Mesodermal cell (in vitro differentiated cells): ENCODE measurements around the gene YES1.

Experiments used
- H3K27ac ChIP-seq: 2 replicates; pipeline ENCODE4 v1.7.0; 2013; ENCODE audit warnings: mild to moderate bottlenecking, low read depth, low read length, moderate library complexity; ENCODE audit not compliant: severe bottlenecking
- H3K36me3 ChIP-seq: 2 replicates; pipeline ENCODE4 v1.7.1; 2013; ENCODE audit warnings: mild to moderate bottlenecking, low read length, moderate library complexity; ENCODE audit not compliant: control insufficient read depth, insufficient read depth
- H3K4me1 ChIP-seq: one replicate; pipeline ENCODE4 v1.7.1; 2013; ENCODE audit warnings: mild to moderate bottlenecking, low read length; ENCODE audit not compliant: insufficient read depth, control insufficient read depth, poor library complexity, severe bottlenecking
- H3K4me3 ChIP-seq: 2 replicates; pipeline ENCODE4 v1.7.0; 2013; ENCODE audit warnings: low read length, control low read depth, mild to moderate bottlenecking; ENCODE audit not compliant: insufficient read depth, poor library complexity, severe bottlenecking; ENCODE audit errors: extremely low read depth
- H3K9me3 ChIP-seq: 2 replicates; pipeline ENCODE4 v1.7.1; 2013; ENCODE audit warnings: mild to moderate bottlenecking, low read length, moderate library complexity; ENCODE audit not compliant: control insufficient read depth
- WGBS, 2 experiments: methylation state at CpG; one replicate each; pipeline ENCODE4 v1.1.5; 2013; ENCODE audit warnings: missing lambda C conversion rate in 2 of 2; ENCODE audit not compliant: insufficient coverage in 2 of 2; 5-methylcytosine and 5-hydroxymethylcytosine counted together

The YES1 gene

DNA sequence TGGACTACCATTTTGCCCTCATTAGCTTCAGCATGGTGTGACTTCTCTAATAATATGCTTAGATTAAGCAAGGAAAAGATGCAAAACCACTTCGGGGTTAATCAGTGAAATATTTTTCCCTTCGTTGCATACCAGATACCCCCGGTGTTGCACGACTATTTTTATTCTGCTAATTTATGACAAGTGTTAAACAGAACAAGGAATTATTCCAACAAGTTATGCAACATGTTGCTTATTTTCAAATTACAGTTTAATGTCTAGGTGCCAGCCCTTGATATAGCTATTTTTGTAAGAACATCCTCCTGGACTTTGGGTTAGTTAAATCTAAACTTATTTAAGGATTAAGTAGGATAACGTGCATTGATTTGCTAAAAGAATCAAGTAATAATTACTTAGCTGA, 138.3 kb downstream of the YES1 start:
- no peak overlapping the region for H3K4me3 ChIP-seq
- H3K9me3 ChIP-seq = no peaks in the 10 kb centered on the region
- H3K4me1 ChIP-seq = no peaks in the 10 kb centered on the region
- no CpG with 5 or more reads among the region's 5 CpGs for WGBS, 2 experiments
- no peak overlapping the region for H3K27ac ChIP-seq
- H3K36me3 ChIP-seq = peaks cover 82% of the 10 kb centered on the region

DNA sequence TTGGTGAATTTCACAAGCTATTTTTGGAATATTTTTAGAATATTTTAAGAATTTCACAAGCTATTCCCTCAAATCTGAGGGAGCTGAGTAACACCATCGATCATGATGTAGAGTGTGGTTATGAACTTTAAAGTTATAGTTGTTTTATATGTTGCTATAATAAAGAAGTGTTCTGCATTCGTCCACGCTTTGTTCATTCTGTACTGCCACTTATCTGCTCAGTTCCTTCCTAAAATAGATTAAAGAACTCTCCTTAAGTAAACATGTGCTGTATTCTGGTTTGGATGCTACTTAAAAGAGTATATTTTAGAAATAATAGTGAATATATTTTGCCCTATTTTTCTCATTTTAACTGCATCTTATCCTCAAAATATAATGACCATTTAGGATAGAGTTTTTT, 138.7 kb downstream of the YES1 start:
- Histone ChIP-seq H3K36me3 (peaks cover 82% of the 10 kb centered on the region), H3K9me3 (no peaks in the 10 kb centered on the region), H3K27ac (no peak overlapping the region), H3K4me1 (no peaks in the 10 kb centered on the region), H3K4me3 (no peak overlapping the region)
- WGBS, 2 experiments = no CpG with 5 or more reads among the region's 3 CpGs
